ENCODE results near the gene SKIL. TPM values are rescaled to one million over a fixed set of nuclear protein-coding genes. Genes with fewer than 3 reads are reported as not detected.

Gene SKIL
- total RNA-seq, 1 donor from 2014 or later: 39.2 TPM

- DNase-seq (ENCODE audit: low spot score): no peak
Measured at GRCh38 chr3:170397685-170398084, 40.2 kb downstream of the SKIL start.

GRCh38 chr3:170405101-170405500, 47.6 kb downstream of the SKIL start:
- DNase-seq (ENCODE audit: low spot score): no peak

GRCh38 chr3:170410428-170411029, 53.0 kb downstream of the SKIL start:
- no peak for DNase-seq (ENCODE audit: low spot score)

GRCh38 chr3:170413291-170413690, 55.8 kb downstream of the SKIL start:
- DNase-seq (ENCODE audit: low spot score): no peak

GRCh38 chr3:170414202-170414663, 56.7 kb downstream of the SKIL start:
- peak; percentile 46 for DNase-seq (ENCODE audit: low spot score)

GRCh38 chr3:170417090-170417489, 59.6 kb downstream of the SKIL start:
- DNase-seq (ENCODE audit: low spot score): no peak

- DNase-seq (ENCODE audit: low spot score): peak; percentile 24
Measured at GRCh38 chr3:170418422-170419398, 61.2 kb downstream of the SKIL start, which contains the start of gene CLDN11. Gene CLDN11, plus strand, starts transcription at chr3:170418868. Its CDS starts 199 bp downstream, at chr3:170419067.

- DNase-seq (ENCODE audit: low spot score): no peak
Measured at GRCh38 chr3:170419557-170420087, 62.1 kb downstream of the SKIL start.

- DNase-seq (ENCODE audit: low spot score): no peak
Measured at GRCh38 chr3:170420307-170420821, 62.8 kb downstream of the SKIL start.

- no peak for DNase-seq (ENCODE audit: low spot score)
Measured at GRCh38 chr3:170421111-170421641, 63.7 kb downstream of the SKIL start.

GRCh38 chr3:170421758-170422157, 64.2 kb downstream of the SKIL start:
- no peak for DNase-seq (ENCODE audit: low spot score)

- DNase-seq (ENCODE audit: low spot score): no peak
Measured at GRCh38 chr3:170423001-170423615, 65.6 kb downstream of the SKIL start.

- DNase-seq (ENCODE audit: low spot score): no peak
Measured at GRCh38 chr3:170424879-170425278, 67.4 kb downstream of the SKIL start.

GRCh38 chr3:170425491-170426239, 68.2 kb downstream of the SKIL start:
- no peak for DNase-seq (ENCODE audit: low spot score)

- no peak for DNase-seq (ENCODE audit: low spot score)
Measured at GRCh38 chr3:170426240-170426797, 68.8 kb downstream of the SKIL start.

GRCh38 chr3:170428095-170428494, 70.6 kb downstream of the SKIL start:
- DNase-seq (ENCODE audit: low spot score): no peak

GRCh38 chr3:170429050-170429449, 71.5 kb downstream of the SKIL start:
- no peak for DNase-seq (ENCODE audit: low spot score)

- DNase-seq (ENCODE audit: low spot score): no peak
Measured at GRCh38 chr3:170431054-170431453, 73.5 kb downstream of the SKIL start.

GRCh38 chr3:170432416-170432815, 74.9 kb downstream of the SKIL start:
- DNase-seq (ENCODE audit: low spot score): no peak

- DNase-seq (ENCODE audit: low spot score): no peak
Measured at GRCh38 chr3:170436697-170437096, 79.2 kb downstream of the SKIL start.

Data from mucosa of gallbladder (tissue), 1 donor.